Activated CD8-positive, alpha-beta T cell treated with anti-CD3 and anti-CD28 coated beads, Interleukin-2, amount 10 ng/mL, durations not matched to agents 7 days and 5 days (primary cell): ENCODE measurements around the gene GALNT17. TPM values are rescaled to one million over a fixed set of nuclear protein-coding genes. Genes with fewer than 3 reads are reported as not detected.
A peak's percentile ranks its signal among the peaks of the same experiment; 100 is the strongest.

Source experiments
- ATAC-seq: fragments of 150-1000 bp; cut with Tn5 transposase; one replicate; pipeline ENCODE4 v1.10.0; 2021; ENCODE audit warnings: moderate library complexity
- CTCF ChIA-PET: fragments of 350-600 bp; sonication (Branson Sonifier 250); formaldehyde crosslinking; loops from one replicate; lab custom pipeline; 2021; ENCODE audit warnings: antibody characterized with exemption; lab: Charles Lee
- POLR2A ChIA-PET: fragments of 350-600 bp; sonication (Branson Sonifier 250); formaldehyde crosslinking; loops from one replicate; lab custom pipeline; 2021; ENCODE audit warnings: antibody characterized with exemption; lab: Charles Lee
- DNase-seq: peaks from one replicate; pipeline ENCODE4 v3.0.0-alpha.2; 2020
- H3K27ac Mint-ChIP-seq: one replicate; pipeline ENCODE4 v1.8.0; 2021; ENCODE audit warnings: mild to moderate bottlenecking, mixed read lengths
- H3K27me3 Mint-ChIP-seq: one replicate; pipeline ENCODE4 v1.8.0; 2021; ENCODE audit warnings: low read depth, mixed read lengths
- H3K36me3 Mint-ChIP-seq: one replicate; pipeline ENCODE4 v1.8.0; 2021; ENCODE audit warnings: low read depth, mixed read lengths
- H3K4me1 Mint-ChIP-seq: one replicate; pipeline ENCODE4 v1.8.0; 2021; ENCODE audit warnings: low read depth, mixed read lengths
- H3K4me3 Mint-ChIP-seq: one replicate; pipeline ENCODE4 v1.8.0; 2021; ENCODE audit warnings: mild to moderate bottlenecking, mixed read lengths
- H3K9me3 Mint-ChIP-seq: one replicate; pipeline ENCODE4 v1.8.0; 2022; ENCODE audit warnings: mixed read lengths; ENCODE audit not compliant: insufficient read depth
- microRNA-seq: library from miRNA; unstranded; fragments of <30 nt; microRNA quantifications from one replicate; pipeline ENCODE4 v1.2.0, GENCODE V29; 2022
- total RNA-seq, 2 experiments: library from RNA; stranded (reverse); gene quantifications; one replicate each; pipeline ENCODE4 v1.2.3, GENCODE V29; 2021

Gene GALNT17
- total RNA-seq, 2 experiments from 2014 or later = not detected

DNA sequence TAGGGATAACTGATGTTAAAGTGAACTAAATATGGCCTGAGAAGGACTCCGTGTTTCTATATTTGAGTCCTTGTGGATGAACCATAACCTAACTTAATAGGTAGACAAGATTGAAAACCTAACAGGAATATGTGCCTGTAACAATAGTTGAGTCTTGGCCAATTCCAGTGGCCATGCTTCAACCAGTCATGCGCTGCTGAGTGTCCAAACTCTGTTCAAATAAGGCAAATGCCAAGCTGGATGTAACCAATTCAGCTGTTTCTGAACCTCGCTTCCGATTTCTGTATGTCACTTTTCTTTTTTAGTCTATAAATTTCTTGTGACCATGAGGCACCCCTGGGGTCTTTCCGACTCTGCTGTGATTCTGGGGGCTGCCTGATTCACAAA lies 608.2 kb downstream of the GALNT17 start:
- ChIA-PET POLR2A (no interaction called here), CTCF (interaction anchor here (2.8 kb wide), 1 partner anchor 12 kb away, joined by 6 read pairs; no protein-coding TSS in a partner anchor)
- Mint-ChIP-seq H3K4me1 (no peaks in the 10 kb centered on the region), H3K27me3 (no peaks in the 10 kb centered on the region), H3K27ac (no peak overlapping the region), H3K4me3 (no peak overlapping the region), H3K36me3 (no peaks in the 10 kb centered on the region), H3K9me3 (no peaks in the 10 kb centered on the region)
- DNase-seq = no peak
- no peak for ATAC-seq

DNA sequence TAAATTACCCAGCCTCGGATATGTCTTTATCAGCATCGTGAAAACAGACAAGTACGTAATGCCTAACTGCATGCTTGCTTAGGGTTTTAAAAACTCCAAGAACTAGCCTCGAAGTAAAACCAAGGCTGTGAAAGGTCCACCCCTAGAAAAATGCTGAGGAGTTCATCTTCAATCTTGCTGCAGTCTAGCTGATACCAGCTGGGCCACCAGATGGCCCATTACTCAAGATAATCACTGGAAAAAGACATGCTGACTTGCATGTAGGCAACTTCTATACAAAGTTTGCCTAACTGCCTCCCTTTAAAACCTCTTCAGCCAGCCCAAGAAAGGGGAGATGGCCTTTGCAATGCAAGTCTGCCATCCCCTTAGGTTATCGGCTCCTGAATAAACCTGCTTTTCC lies 614.1 kb downstream of the GALNT17 start:
- ATAC-seq = no peak
- Mint-ChIP-seq H3K27me3 (no peaks in the 10 kb centered on the region), H3K9me3 (peaks cover 5% of the 10 kb centered on the region), H3K4me3 (no peak overlapping the region), H3K27ac (no peak overlapping the region), H3K36me3 (no peaks in the 10 kb centered on the region), H3K4me1 (no peaks in the 10 kb centered on the region)
- POLR2A ChIA-PET = no interaction called here
- DNase-seq = no peak
- CTCF ChIA-PET = interaction anchor here (0.5 to 1.5 kb wide), 2 partner anchors 9 to 11 kb away, joined by 3 read pairs; no protein-coding TSS in a partner anchor

DNA sequence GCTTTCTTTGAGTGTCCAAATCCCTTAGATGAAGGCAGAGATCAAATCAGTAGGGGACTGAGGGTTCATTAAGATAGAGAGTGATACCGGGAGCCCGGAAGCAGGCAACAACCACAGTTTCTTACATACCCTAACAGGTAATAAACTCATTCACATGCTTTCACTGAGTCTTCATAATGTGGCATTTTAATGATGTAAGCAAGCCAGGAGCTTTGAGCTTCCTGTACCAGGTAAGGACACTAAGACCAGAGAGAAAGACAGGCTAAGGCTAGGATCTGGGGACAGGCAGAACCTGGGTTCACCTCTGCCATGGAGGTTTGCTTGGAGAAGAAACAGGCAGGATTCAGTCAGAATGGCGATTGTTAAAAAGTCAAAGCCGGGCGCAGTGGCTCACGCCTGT lies 618.3 kb downstream of the GALNT17 start:
- Mint-ChIP-seq H3K27me3 (no peaks in the 10 kb centered on the region), H3K36me3 (no peaks in the 10 kb centered on the region), H3K27ac (no peak overlapping the region), H3K4me1 (no peaks in the 10 kb centered on the region), H3K4me3 (no peak overlapping the region), H3K9me3 (peaks cover 5% of the 10 kb centered on the region)
- ChIA-PET CTCF (no interaction called here), POLR2A (no interaction called here)
- DNase-seq (no peak), ATAC-seq (no peak)

DNA sequence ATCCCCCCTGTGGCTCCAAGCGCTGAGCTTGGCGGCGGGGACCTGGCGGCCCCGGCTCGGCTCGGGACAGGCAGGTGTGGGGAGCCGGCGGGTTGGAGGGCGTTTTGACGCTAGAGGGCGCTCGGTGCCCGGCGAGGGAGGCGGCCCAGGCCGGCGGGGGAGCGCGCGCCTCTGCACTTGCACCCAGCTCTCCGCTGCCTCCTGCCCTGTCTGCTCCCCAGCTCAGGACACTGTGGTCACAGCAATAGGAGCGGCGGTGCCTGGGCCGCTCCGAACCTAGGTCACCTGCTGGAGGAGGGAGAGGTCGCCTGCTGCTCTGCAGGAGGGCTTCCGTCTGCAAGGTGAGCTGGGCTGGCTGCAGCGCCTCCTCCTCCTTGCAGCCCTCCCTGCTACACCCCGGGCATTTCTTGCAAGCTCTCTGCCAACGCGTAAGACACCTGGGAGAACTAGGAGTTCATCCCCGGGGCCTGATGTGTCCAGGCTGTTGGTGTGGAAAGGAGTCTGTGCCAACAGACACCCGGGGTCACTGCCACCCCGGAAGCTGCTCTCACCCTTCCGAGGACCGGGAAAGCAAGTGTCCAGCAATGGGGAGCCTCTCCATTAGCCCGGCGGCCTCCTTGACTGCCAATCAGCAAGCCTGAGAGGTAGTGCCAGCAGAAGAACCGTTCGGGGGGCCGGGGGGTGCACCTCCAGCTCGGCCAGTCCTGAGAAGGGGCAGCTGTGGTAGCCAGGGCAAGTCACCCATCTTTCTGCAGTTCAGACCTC lies 620.4 kb downstream of the GALNT17 start:
- Mint-ChIP-seq H3K36me3 (no peaks in the 10 kb centered on the region), H3K27ac (no peak overlapping the region), H3K27me3 (no peaks in the 10 kb centered on the region), H3K9me3 (peaks cover 11% of the 10 kb centered on the region), H3K4me3 (no peak overlapping the region), H3K4me1 (no peaks in the 10 kb centered on the region)
- POLR2A ChIA-PET = no interaction called here
- CTCF ChIA-PET = interaction anchor here (0.8 to 1.5 kb wide), 5 partner anchors 9 to 742 kb away, joined by 3 to 6 read pairs (median 3); no protein-coding TSS in a partner anchor
- DNase-seq (peak; percentile 51), ATAC-seq (peak; percentile 68)

DNA sequence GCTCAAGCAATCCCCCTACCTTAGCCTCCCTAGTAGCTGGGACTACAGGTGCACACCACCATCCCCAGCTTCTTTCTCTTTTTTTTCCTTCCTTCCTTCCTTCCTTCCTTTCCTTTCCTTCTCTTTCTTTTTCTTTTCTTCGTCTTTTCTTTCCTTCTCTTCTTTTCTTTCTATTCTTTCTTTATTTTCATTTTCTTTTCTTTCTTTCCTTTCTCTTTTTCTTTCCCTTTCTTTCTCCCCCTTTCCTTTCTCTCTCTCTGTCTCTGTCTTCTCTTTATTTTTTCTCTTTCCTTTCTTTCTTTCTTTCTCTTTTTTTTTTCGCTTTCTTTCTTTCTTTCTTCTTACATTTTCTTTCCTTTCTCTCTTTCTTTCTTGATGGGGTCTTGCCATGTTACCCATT lies 621.3 kb downstream of the GALNT17 start:
- Mint-ChIP-seq H3K4me3 (no peak overlapping the region), H3K27ac (no peak overlapping the region), H3K9me3 (peaks cover 11% of the 10 kb centered on the region), H3K4me1 (no peaks in the 10 kb centered on the region), H3K36me3 (no peaks in the 10 kb centered on the region), H3K27me3 (no peaks in the 10 kb centered on the region)
- ATAC-seq = no peak
- CTCF ChIA-PET = interaction anchor here (1.5 kb wide), 1 partner anchor 741 kb away, joined by 5 read pairs; no protein-coding TSS in a partner anchor
- DNase-seq = no peak
- POLR2A ChIA-PET = no interaction called here

DNA sequence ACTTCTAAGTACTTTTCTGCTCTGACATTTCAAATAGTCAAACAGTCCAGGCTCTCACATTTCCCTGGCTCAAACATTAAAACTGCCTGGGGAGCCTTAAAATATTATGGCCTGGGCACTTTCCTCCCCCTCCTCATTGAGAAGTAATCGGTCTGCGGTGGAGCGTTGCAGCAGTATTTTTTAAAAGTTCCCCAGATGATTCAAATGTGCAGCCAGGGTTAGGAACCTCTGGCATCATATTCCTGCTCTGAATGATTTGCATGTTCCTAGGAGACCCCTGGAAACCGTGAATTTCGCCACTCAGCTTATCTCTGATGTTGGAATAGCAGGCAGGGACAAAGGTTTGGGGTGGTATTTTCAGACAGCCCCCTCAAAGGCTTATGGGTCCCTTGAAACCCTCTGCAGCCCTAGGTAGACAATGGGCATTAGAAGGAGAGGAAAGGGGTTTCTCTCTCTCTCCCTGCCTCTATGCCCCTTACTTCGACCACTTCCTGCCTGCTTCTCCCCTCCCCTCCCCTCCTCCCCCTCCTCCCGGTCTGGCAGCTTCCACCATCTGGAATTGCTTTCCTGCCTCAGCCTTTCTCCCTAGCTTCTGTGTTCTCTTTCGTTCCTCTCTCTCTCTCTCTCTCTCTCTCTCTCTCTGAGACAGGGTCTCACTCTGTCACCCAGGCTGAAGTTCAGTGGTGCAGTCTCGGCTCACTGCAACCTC lies 622.2 kb downstream of the GALNT17 start:
- ATAC-seq = no peak
- DNase-seq = no peak
- ChIA-PET POLR2A (no interaction called here), CTCF (interaction anchor here (0.7 kb wide), 1 partner anchor 8 kb away, joined by 3 read pairs; no protein-coding TSS in a partner anchor)
- H3K9me3 Mint-ChIP-seq = peaks cover 10% of the 10 kb centered on the region
- H3K27ac Mint-ChIP-seq = no peak overlapping the region
- H3K4me3 Mint-ChIP-seq = no peak overlapping the region
- H3K27me3 Mint-ChIP-seq = no peaks in the 10 kb centered on the region
- no peaks in the 10 kb centered on the region for H3K4me1 Mint-ChIP-seq
- H3K36me3 Mint-ChIP-seq = no peaks in the 10 kb centered on the region

DNA sequence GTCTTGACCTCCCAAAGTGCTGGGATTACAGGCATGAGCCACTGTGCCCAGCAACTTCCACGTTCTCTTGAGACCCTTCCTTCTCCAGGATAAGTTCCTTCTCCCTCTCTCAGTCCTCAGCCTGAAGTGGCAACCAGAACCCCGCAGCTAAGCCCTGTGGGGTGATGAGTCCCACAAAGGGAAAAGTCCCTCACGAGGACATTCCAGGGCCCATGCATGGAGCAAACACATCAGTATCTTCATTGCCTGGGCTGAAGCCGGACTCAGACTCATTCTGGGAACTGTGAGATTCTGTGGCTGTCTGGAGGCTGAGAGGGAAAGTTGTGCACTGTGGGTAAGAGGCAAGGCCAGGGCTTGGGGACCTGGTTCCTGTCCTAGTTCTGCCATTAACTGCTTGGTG lies 622.9 kb downstream of the GALNT17 start:
- no peaks in the 10 kb centered on the region for H3K4me1 Mint-ChIP-seq
- no peaks in the 10 kb centered on the region for H3K27me3 Mint-ChIP-seq

DNA sequence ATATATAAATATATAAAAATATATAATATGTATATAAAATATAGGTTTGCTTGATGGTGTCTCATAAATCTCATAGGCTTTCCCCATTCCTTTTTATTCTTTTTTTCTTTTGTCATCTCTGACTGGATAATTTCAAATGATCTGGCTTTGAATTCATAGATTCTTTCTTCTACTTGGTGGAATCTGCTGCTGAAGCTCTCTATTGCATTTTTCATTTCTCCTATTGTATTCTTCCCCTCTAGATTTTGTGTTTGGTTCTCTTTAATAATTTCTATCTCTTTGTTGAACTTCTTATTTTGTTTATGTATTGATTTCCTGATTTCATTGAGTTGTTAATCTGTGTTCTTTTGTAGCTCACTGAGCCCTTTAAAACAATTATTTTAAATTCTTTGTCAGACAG lies 629.4 kb downstream of the GALNT17 start:
- no peak for DNase-seq
- ATAC-seq = no peak
- H3K27ac Mint-ChIP-seq = no peak overlapping the region
- H3K4me1 Mint-ChIP-seq = no peaks in the 10 kb centered on the region
- ChIA-PET POLR2A (no interaction called here), CTCF (interaction anchor here (1.3 kb wide), 1 partner anchor 9 kb away, joined by 3 read pairs; no protein-coding TSS in a partner anchor)
- H3K4me3 Mint-ChIP-seq = no peak overlapping the region
- H3K36me3 Mint-ChIP-seq = no peaks in the 10 kb centered on the region
- peaks cover 11% of the 10 kb centered on the region for H3K9me3 Mint-ChIP-seq
- no peaks in the 10 kb centered on the region for H3K27me3 Mint-ChIP-seq

More for the DNA sequence above, 622.9 kb downstream of the GALNT17 start:
- H3K27ac Mint-ChIP-seq = no peak overlapping the region
- no peak overlapping the region for H3K4me3 Mint-ChIP-seq
- ATAC-seq = no peak
- POLR2A ChIA-PET = no interaction called here
- H3K9me3 Mint-ChIP-seq = peaks cover 6% of the 10 kb centered on the region
- H3K36me3 Mint-ChIP-seq = no peaks in the 10 kb centered on the region
- CTCF ChIA-PET = interaction anchor here (0.7 kb wide), 1 partner anchor 9 kb away, joined by 3 read pairs; no protein-coding TSS in a partner anchor
- DNase-seq = no peak

Small RNA genes within 50 kb of the gene (microRNA-seq; reads per million reads assigned to microRNA genes)
- not detected for gene MIR3914-1
- gene MIR3914-2 = not detected
